Spleen (tissue), 7 donors: ENCODE measurements around the gene CACNA2D1.

Experiments
- CTCF ChIP-seq, 11 experiments: fragments of 200-600 bp in 7 of 11; fragments of 450-650 bp in 4 of 11; sonication (generic) in 4 of 11; IDR thresholded peaks in 8 of 11; conservative IDR thresholded peaks in 3 of 11; 1 replicate in 7 of 11; 2 replicates in 4 of 11; pipeline versions ENCODE4 v1.4.0 to v1.8.0; 2016 to 2021; ENCODE audit warnings: antibody characterized with exemption in 11 of 11, inconsistent platforms in 4 of 11, mild to moderate bottlenecking in 1 of 11
- POLR2A ChIP-seq, 3 donors: fragments of 450-650 bp; IDR thresholded peaks; one replicate each; pipeline ENCODE4 v1.5.1; 2017; ENCODE audit warnings: antibody characterized with exemption in 3 of 3, mild to moderate bottlenecking in 1 of 3
- POLR2AphosphoS5 ChIP-seq, 3 donors: sonication (generic); formaldehyde crosslinking; IDR thresholded peaks; one replicate each; pipeline ENCODE4 v1.5.1; 2017; ENCODE audit warnings: antibody characterized with exemption in 3 of 3
- donor health status: DM: no; HTN: no; CAD: no; lungs with moderate emphysema.
- donor health status: DM: no; HTN: no; CAD: no.
- donor health status: DM: no; HTN: no; CAD: no.

DNA sequence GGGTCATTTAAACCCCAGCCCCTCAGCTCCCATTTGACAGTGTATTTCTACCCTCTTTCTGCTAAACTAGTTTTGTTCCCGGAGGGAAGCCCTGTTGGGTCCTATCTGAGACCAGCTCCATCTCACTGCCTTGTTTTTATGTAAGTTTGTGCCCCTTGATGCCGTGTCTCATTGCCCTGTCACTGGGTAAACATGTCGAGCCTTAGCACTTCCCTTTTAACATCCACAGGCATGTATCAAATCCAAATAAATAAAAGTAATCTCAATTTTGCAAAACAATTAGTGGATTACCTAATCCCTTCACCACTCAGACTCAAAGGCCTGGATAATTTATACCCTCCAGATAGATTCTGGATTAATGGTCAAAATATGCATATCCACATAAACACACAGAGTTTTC, 115.7 kb downstream of the CACNA2D1 start:
- no peak for TF ChIP-seq POLR2A (IDR thresholded peaks at IDR 0.05)
- TF ChIP-seq CTCF (IDR thresholded peaks at IDR 0.05 in 8 of 11, conservative IDR thresholded peaks at IDR 0.05 in 3 of 11): no peak
- no peak for TF ChIP-seq POLR2AphosphoS5 (IDR thresholded peaks at IDR 0.05)
